Measurements from ENCODE around the gene SLC6A2.

The SLC6A2 gene

GRCh38 chr16:55624696-55625095, 31.1 kb upstream of the SLC6A2 start:
- Histone ChIP-seq H3K18ac (ENCODE audit: low read depth in 1 of 2, low read length in 2 of 2) (no peak overlapping the region), H3K27me3 (ENCODE audit: control insufficient read depth in 1 of 2, insufficient read depth in 1 of 2, low read length in 2 of 2) (peaks cover 8 to 20% of the 10 kb centered on the region in 2 experiments), H4K8ac (ENCODE audit: low read length) (no peak overlapping the region), H2AK5ac (ENCODE audit: low read length, severe bottlenecking) (no peak overlapping the region), H3K36me3 (ENCODE audit: control insufficient read depth in 1 of 2, insufficient read depth in 2 of 2, low read depth in 1 of 2, low read length in 2 of 2) (no peaks in the 10 kb centered on the region), H3K4me1 (ENCODE audit: control insufficient read depth, insufficient read depth, low read depth, low read length) (no peaks in the 10 kb centered on the region), H3K4me2 (ENCODE audit: low read length, poor library complexity, severe bottlenecking) (no peak overlapping the region), H3K23ac (ENCODE audit: low read length in 2 of 2) (no peak overlapping the region), H3K4ac (ENCODE audit: low read depth in 1 of 2, low read length in 2 of 2) (no peak overlapping the region), H3K9me3 (ENCODE audit: control insufficient read depth, low read length) (no peaks in the 10 kb centered on the region), H2BK120ac (ENCODE audit: low read depth, low read length) (no peak overlapping the region), H2AFZ (ENCODE audit: low read depth, low read length) (no peak overlapping the region), H3K79me1 (replicated peaks; ENCODE audit: low read length, poor library complexity, severe bottlenecking) (no peaks in the 10 kb centered on the region), H3K9ac (ENCODE audit: low read length) (no peak overlapping the region), H3K4me3 (ENCODE audit: insufficient read depth in 1 of 2, low read depth in 1 of 2, low read length in 2 of 2) (no peak overlapping the region), H3K14ac (ENCODE audit: low read length in 2 of 2) (no peak overlapping the region), H2BK15ac (ENCODE audit: low read depth, poor library complexity, severe bottlenecking) (no peak overlapping the region), H4K91ac (ENCODE audit: low read length) (no peak overlapping the region), H2BK12ac (ENCODE audit: low read length in 2 of 2) (no peak overlapping the region), H2BK5ac (ENCODE audit: low read depth, low read length, poor library complexity, severe bottlenecking) (no peak overlapping the region), H3K27ac (ENCODE audit: low read length, poor library complexity, severe bottlenecking) (no peak overlapping the region)
- WGBS, result 89% methylated on average over 5 of the region's 5 CpGs
- DNase-seq, result no peak

GRCh38 chr16:55625843-55626242, 29.9 kb upstream of the SLC6A2 start:
- Histone ChIP-seq H2AFZ (ENCODE audit: low read depth, low read length) (no peak overlapping the region), H3K36me3 (ENCODE audit: control insufficient read depth in 1 of 2, insufficient read depth in 2 of 2, low read depth in 1 of 2, low read length in 2 of 2) (no peaks in the 10 kb centered on the region), H3K27ac (ENCODE audit: low read length, poor library complexity, severe bottlenecking) (no peak overlapping the region), H3K23ac (ENCODE audit: low read length in 2 of 2) (no peak overlapping the region), H3K4me1 (ENCODE audit: control insufficient read depth, insufficient read depth, low read depth, low read length) (no peaks in the 10 kb centered on the region), H2BK15ac (ENCODE audit: low read depth, poor library complexity, severe bottlenecking) (no peak overlapping the region), H3K14ac (ENCODE audit: low read length in 2 of 2) (no peak overlapping the region), H3K9me3 (ENCODE audit: control insufficient read depth, low read length) (no peaks in the 10 kb centered on the region), H3K4me3 (ENCODE audit: insufficient read depth in 1 of 2, low read depth in 1 of 2, low read length in 2 of 2) (no peak overlapping the region), H2BK5ac (ENCODE audit: low read depth, low read length, poor library complexity, severe bottlenecking) (no peak overlapping the region), H3K4me2 (ENCODE audit: low read length, poor library complexity, severe bottlenecking) (no peak overlapping the region), H3K9ac (ENCODE audit: low read length) (no peak overlapping the region), H3K79me1 (replicated peaks; ENCODE audit: low read length, poor library complexity, severe bottlenecking) (no peaks in the 10 kb centered on the region), H3K4ac (ENCODE audit: low read depth in 1 of 2, low read length in 2 of 2) (no peak overlapping the region), H2AK5ac (ENCODE audit: low read length, severe bottlenecking) (no peak overlapping the region), H2BK12ac (ENCODE audit: low read length in 2 of 2) (no peak overlapping the region), H4K91ac (ENCODE audit: low read length) (no peak overlapping the region), H2BK120ac (ENCODE audit: low read depth, low read length) (no peak overlapping the region), H4K8ac (ENCODE audit: low read length) (no peak overlapping the region), H3K27me3 (ENCODE audit: control insufficient read depth in 1 of 2, insufficient read depth in 1 of 2, low read length in 2 of 2) (peaks cover 8 to 31% of the 10 kb centered on the region in 2 experiments), H3K18ac (ENCODE audit: low read depth in 1 of 2, low read length in 2 of 2) (no peak overlapping the region)
- no peak for DNase-seq
- 71% methylated on average over 3 of the region's 3 CpGs for WGBS

DNA sequence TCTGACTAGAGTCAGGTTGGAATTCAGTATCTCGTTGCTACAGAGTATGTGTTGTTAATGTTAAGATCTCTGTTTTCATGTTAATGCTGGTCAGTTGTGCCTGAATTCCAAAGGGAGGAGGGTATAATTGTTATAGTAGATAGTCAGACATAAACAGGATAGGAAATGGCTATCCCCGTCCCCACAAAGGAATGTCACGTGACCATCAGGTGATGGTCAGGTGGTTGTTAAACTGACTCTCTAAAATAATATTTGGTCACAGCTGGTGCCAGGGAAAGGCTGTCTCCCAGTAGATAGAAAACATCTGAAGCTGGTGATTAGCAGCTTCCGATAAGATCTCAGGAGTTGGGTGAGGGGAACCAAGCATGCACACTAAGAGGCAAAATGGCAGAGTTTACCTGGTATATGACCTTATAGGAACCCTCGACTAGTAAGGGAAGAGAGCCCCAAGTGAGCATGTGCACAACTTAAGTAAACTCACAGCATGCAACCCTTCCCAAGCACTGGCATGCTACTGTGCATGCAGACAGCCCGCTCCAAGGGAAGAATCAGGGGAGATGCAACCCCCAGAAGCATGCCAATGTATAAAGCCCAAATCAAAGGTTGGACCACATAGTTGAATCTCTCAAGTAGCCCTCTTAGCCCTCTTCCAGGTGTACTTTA, 27.4 kb upstream of the SLC6A2 start:
- H3K9me3 ChIP-seq (ENCODE audit: control insufficient read depth, low read length), result peaks cover 5% of the 10 kb centered on the region
- no peak overlapping the region for H2BK12ac ChIP-seq (ENCODE audit: low read length in 2 of 2)
- 70% methylated on average over 6 of the region's 6 CpGs for WGBS
- no peaks in the 10 kb centered on the region for H3K79me1 ChIP-seq (replicated peaks; ENCODE audit: low read length, poor library complexity, severe bottlenecking)
- peaks cover 5 to 31% of the 10 kb centered on the region in 2 experiments for H3K27me3 ChIP-seq (ENCODE audit: control insufficient read depth in 1 of 2, insufficient read depth in 1 of 2, low read length in 2 of 2)
- H4K8ac ChIP-seq (ENCODE audit: low read length), result no peak overlapping the region
- H3K4me2 ChIP-seq (ENCODE audit: low read length, poor library complexity, severe bottlenecking), result no peak overlapping the region
- no peak for DNase-seq
- H3K36me3 ChIP-seq (ENCODE audit: control insufficient read depth in 1 of 2, insufficient read depth in 2 of 2, low read depth in 1 of 2, low read length in 2 of 2), result no peaks in the 10 kb centered on the region
- no peak overlapping the region for H4K91ac ChIP-seq (ENCODE audit: low read length)
- no peak overlapping the region for H3K4ac ChIP-seq (ENCODE audit: low read depth in 1 of 2, low read length in 2 of 2)
- H3K4me3 ChIP-seq (ENCODE audit: insufficient read depth in 1 of 2, low read depth in 1 of 2, low read length in 2 of 2), result no peak overlapping the region
- no peak overlapping the region for H2BK5ac ChIP-seq (ENCODE audit: low read depth, low read length, poor library complexity, severe bottlenecking)
- no peak overlapping the region for H2AK5ac ChIP-seq (ENCODE audit: low read length, severe bottlenecking)
- no peak overlapping the region for H2BK120ac ChIP-seq (ENCODE audit: low read depth, low read length)
- no peak overlapping the region for H2AFZ ChIP-seq (ENCODE audit: low read depth, low read length)
- no peak overlapping the region for H2BK15ac ChIP-seq (ENCODE audit: low read depth, poor library complexity, severe bottlenecking)
- no peak overlapping the region for H3K9ac ChIP-seq (ENCODE audit: low read length)
- no peak overlapping the region for H3K18ac ChIP-seq (ENCODE audit: low read depth in 1 of 2, low read length in 2 of 2)
- no peak overlapping the region for H3K23ac ChIP-seq (ENCODE audit: low read length in 2 of 2)
- no peaks in the 10 kb centered on the region for H3K4me1 ChIP-seq (ENCODE audit: control insufficient read depth, insufficient read depth, low read depth, low read length)
- no peak overlapping the region for H3K14ac ChIP-seq (ENCODE audit: low read length in 2 of 2)
- no peak overlapping the region for H3K27ac ChIP-seq (ENCODE audit: low read length, poor library complexity, severe bottlenecking)

DNA sequence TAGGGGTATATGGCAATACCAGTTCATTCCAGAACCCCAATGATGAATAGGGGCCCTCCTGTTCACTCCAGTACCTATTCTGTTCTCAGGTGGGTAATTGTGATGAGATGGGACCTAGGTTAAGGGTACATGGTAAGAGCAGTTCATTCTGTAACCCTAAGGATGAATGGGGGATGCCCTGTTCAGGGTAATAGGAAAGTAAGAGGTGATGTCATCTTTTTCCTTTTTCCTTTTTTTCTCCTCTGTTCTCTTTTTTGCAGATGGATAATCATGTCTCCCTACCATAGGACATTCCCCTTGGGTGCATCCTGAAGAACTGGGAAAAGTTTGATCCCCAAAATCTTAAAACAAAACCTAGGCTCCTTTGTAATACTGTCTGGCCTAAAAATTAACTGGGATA, 25.0 kb upstream of the SLC6A2 start:
- Histone ChIP-seq H2BK5ac (ENCODE audit: low read depth, low read length, poor library complexity, severe bottlenecking) (no peak overlapping the region), H3K18ac (ENCODE audit: low read depth in 1 of 2, low read length in 2 of 2) (no peak overlapping the region), H2AK5ac (ENCODE audit: low read length, severe bottlenecking) (no peak overlapping the region), H2BK12ac (ENCODE audit: low read length in 2 of 2) (no peak overlapping the region), H3K79me1 (replicated peaks; ENCODE audit: low read length, poor library complexity, severe bottlenecking) (no peaks in the 10 kb centered on the region), H3K4me3 (ENCODE audit: insufficient read depth in 1 of 2, low read depth in 1 of 2, low read length in 2 of 2) (no peak overlapping the region), H2BK15ac (ENCODE audit: low read depth, poor library complexity, severe bottlenecking) (no peak overlapping the region), H3K9ac (ENCODE audit: low read length) (no peak overlapping the region), H3K4me2 (ENCODE audit: low read length, poor library complexity, severe bottlenecking) (no peak overlapping the region), H3K23ac (ENCODE audit: low read length in 2 of 2) (no peak overlapping the region), H3K9me3 (ENCODE audit: control insufficient read depth, low read length) (peaks cover 5% of the 10 kb centered on the region), H3K27ac (ENCODE audit: low read length, poor library complexity, severe bottlenecking) (no peak overlapping the region), H2AFZ (ENCODE audit: low read depth, low read length) (no peak overlapping the region), H3K4ac (ENCODE audit: low read depth in 1 of 2, low read length in 2 of 2) (no peak overlapping the region), H3K4me1 (ENCODE audit: control insufficient read depth, insufficient read depth, low read depth, low read length) (no peaks in the 10 kb centered on the region), H4K8ac (ENCODE audit: low read length) (no peak overlapping the region), H3K14ac (ENCODE audit: low read length in 2 of 2) (no peak overlapping the region), H4K91ac (ENCODE audit: low read length) (no peak overlapping the region), H3K36me3 (ENCODE audit: control insufficient read depth in 1 of 2, insufficient read depth in 2 of 2, low read depth in 1 of 2, low read length in 2 of 2) (no peaks in the 10 kb centered on the region), H3K27me3 (ENCODE audit: control insufficient read depth in 1 of 2, insufficient read depth in 1 of 2, low read length in 2 of 2) (peaks cover 5 to 40% of the 10 kb centered on the region in 2 experiments), H2BK120ac (ENCODE audit: low read depth, low read length) (no peak overlapping the region)
- DNase-seq, result no peak
